ENCODE data around the gene PLK2.

DNA sequence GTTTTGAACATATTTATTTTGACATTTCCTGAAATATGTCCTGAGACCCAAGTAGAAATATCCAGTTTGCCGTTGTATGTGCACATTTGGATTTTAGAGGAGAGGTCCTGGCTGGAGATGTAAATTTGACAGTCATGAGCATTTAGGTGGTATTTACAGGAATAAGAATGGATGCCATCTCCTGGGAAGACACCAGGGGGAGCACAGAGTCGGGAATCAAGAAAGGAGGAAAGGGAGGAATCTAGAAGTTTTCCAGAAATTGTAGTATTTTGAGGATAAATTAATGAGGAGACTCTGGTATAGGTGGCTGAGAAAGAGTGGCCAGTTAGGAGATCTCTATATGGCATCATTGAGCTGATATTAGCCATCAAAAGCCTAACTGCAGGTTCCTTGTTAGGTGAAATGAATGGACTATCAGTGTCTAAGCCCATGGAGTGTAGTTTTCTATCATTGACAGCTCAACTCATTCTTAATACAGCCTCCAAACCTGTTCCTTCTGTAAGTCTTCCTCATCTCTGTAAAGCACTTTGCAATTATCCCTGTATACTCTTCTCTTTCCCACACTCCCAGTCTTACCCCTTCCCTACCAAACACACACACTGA lies 38.6 kb upstream of the PLK2 start:
- TF ChIP-seq, protein P1, sequence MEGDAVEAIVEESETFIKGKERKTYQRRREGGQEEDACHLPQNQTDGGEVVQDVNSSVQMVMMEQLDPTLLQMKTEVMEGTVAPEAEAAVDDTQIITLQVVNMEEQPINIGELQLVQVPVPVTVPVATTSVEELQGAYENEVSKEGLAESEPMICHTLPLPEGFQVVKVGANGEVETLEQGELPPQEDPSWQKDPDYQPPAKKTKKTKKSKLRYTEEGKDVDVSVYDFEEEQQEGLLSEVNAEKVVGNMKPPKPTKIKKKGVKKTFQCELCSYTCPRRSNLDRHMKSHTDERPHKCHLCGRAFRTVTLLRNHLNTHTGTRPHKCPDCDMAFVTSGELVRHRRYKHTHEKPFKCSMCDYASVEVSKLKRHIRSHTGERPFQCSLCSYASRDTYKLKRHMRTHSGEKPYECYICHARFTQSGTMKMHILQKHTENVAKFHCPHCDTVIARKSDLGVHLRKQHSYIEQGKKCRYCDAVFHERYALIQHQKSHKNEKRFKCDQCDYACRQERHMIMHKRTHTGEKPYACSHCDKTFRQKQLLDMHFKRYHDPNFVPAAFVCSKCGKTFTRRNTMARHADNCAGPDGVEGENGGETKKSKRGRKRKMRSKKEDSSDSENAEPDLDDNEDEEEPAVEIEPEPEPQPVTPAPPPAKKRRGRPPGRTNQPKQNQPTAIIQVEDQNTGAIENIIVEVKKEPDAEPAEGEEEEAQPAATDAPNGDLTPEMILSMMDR (IDR thresholded peaks at IDR 0.05; ENCODE audit: control extremely low read depth in 1 of 3, insufficient read depth in 1 of 3, low read depth in 1 of 3, low read length in 3 of 3): peak in 2 of 3 experiments; percentile 61 to 72; a peak in 2 of 4 replicates
- no peak for TF ChIP-seq POLR2A (IDR thresholded peaks at IDR 0.05; ENCODE audit: control extremely low read depth in 1 of 2, low read depth in 2 of 2, low read length in 2 of 2)
- TF ChIP-seq, protein P2, sequence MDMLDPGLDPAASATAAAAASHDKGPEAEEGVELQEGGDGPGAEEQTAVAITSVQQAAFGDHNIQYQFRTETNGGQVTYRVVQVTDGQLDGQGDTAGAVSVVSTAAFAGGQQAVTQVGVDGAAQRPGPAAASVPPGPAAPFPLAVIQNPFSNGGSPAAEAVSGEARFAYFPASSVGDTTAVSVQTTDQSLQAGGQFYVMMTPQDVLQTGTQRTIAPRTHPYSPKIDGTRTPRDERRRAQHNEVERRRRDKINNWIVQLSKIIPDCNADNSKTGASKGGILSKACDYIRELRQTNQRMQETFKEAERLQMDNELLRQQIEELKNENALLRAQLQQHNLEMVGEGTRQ (IDR thresholded peaks at IDR 0.05; ENCODE audit: low read length): no peak
- TF ChIP-seq BACH1 (IDR thresholded peaks at IDR 0.05; ENCODE audit: low read length): no peak
- no peak for TF ChIP-seq EP300 (IDR thresholded peaks at IDR 0.05; ENCODE audit: borderline replicate concordance in 1 of 2, low read depth in 2 of 2, low read length in 2 of 2)
- no peak for TF ChIP-seq NRF1 (IDR thresholded peaks at IDR 0.05; ENCODE audit: low read depth, low read length)
- TF ChIP-seq TAF7 (optimal IDR thresholded peaks at IDR 0.05; ENCODE audit: borderline replicate concordance, low read depth, low read length): no peak
- no peak for TF ChIP-seq JUND (IDR thresholded peaks at IDR 0.05; ENCODE audit: low read length)
- TF ChIP-seq ASH2L (IDR thresholded peaks at IDR 0.05; ENCODE audit: low read length): no peak
- TF ChIP-seq SP1 (IDR thresholded peaks at IDR 0.05; ENCODE audit: low read depth, low read length): no peak
